Naive thymus-derived CD4-positive, alpha-beta T cell (primary cell): ENCODE measurements around the gene PPIAL4G. TPM values are rescaled to one million over a fixed set of nuclear protein-coding genes. Genes with fewer than 3 reads are reported as not detected.
"Not testable (repeated sequence)": the region's sequence is repeated elsewhere in the genome, so short reads cannot be mapped to it uniquely, and the experiment has no call there.

Source experiments
- ATAC-seq: fragments of 150-1000 bp; cut with Tn5 transposase; 2 replicates; pipeline ENCODE4 v1.10.0; 2021; ENCODE audit warnings: mild to moderate bottlenecking, moderate library complexity
- CTCF ChIA-PET: fragments of 350-600 bp; sonication (Branson Sonifier 250); formaldehyde crosslinking; loops from one replicate; lab custom pipeline; 2021; ENCODE audit warnings: antibody characterized with exemption; lab: Charles Lee
- POLR2A ChIA-PET: fragments of 350-600 bp; sonication (Branson Sonifier 250); formaldehyde crosslinking; loops from one replicate; lab custom pipeline; 2021; ENCODE audit warnings: antibody characterized with exemption, inconsistent platforms; lab: Charles Lee
- DNase-seq, 9 donors: peaks; one replicate each; pipeline versions ENCODE4 v3.0.0 to v3.0.0-alpha.2; 2020 to 2022; ENCODE audit warnings: mixed read lengths in 1 of 9
- H3K27ac ChIP-seq: one replicate; pipeline ENCODE4 v1.7.0; 2013; ENCODE audit warnings: mild to moderate bottlenecking, low read depth, low read length, moderate library complexity
- H3K27me3 ChIP-seq, 2 donors: one replicate each; pipeline ENCODE4 v1.7.0; 2013; ENCODE audit warnings: low read length in 2 of 2, mild to moderate bottlenecking in 2 of 2, moderate library complexity in 2 of 2; ENCODE audit not compliant: control insufficient read depth in 2 of 2, insufficient read depth in 2 of 2
- H3K36me3 ChIP-seq, 3 experiments: 1 replicate in 2 of 3; 2 replicates in 1 of 3; pipeline ENCODE4 v1.7.0; 2013; ENCODE audit warnings: low read length in 3 of 3, mild to moderate bottlenecking in 3 of 3, moderate library complexity in 1 of 3; ENCODE audit not compliant: insufficient read depth in 3 of 3, control insufficient read depth in 2 of 3
- H3K4me1 ChIP-seq, 2 donors: one replicate each; pipeline ENCODE4 v1.7.0; 2013; ENCODE audit warnings: low read length in 2 of 2, mild to moderate bottlenecking in 2 of 2, moderate library complexity in 1 of 2; ENCODE audit not compliant: control insufficient read depth in 2 of 2, insufficient read depth in 2 of 2
- H3K4me3 ChIP-seq: 2 replicates; pipeline ENCODE4 v1.7.0; 2013; ENCODE audit warnings: mild to moderate bottlenecking, low read length
- H3K9me3 ChIP-seq, 3 experiments: 1 replicate in 2 of 3; 2 replicates in 1 of 3; pipeline ENCODE4 v1.7.0; 2013; ENCODE audit warnings: low read length in 3 of 3; ENCODE audit not compliant: control insufficient read depth in 2 of 3
- H3K27ac Mint-ChIP-seq, 9 donors: one replicate each; pipeline ENCODE4 v1.8.0; 2020 to 2022; ENCODE audit warnings: mixed read lengths in 9 of 9, mild to moderate bottlenecking in 8 of 9, moderate library complexity in 5 of 9, inconsistent platforms in 2 of 9
- H3K27me3 Mint-ChIP-seq, 5 donors: one replicate each; pipeline ENCODE4 v1.8.0; 2021 to 2022; ENCODE audit warnings: mixed read lengths in 5 of 5, mild to moderate bottlenecking in 1 of 5
- H3K36me3 Mint-ChIP-seq, 5 donors: one replicate each; pipeline ENCODE4 v1.8.0; 2020 to 2022; ENCODE audit warnings: mixed read lengths in 5 of 5, mild to moderate bottlenecking in 3 of 5, inconsistent platforms in 1 of 5
- H3K4me1 Mint-ChIP-seq, 7 donors: one replicate each; pipeline ENCODE4 v1.8.0; 2020 to 2022; ENCODE audit warnings: mixed read lengths in 7 of 7, mild to moderate bottlenecking in 3 of 7, inconsistent platforms in 1 of 7
- H3K4me3 Mint-ChIP-seq, 10 donors: one replicate each; pipeline ENCODE4 v1.8.0; 2020 to 2022; ENCODE audit warnings: mild to moderate bottlenecking in 10 of 10, mixed read lengths in 10 of 10, moderate library complexity in 6 of 10, inconsistent platforms in 2 of 10
- H3K9me3 Mint-ChIP-seq, 11 donors: one replicate each; pipeline ENCODE4 v1.8.0; 2020 to 2022; ENCODE audit warnings: mixed read lengths in 11 of 11, mild to moderate bottlenecking in 4 of 11, inconsistent platforms in 1 of 11, moderate library complexity in 1 of 11
- intact Hi-C, 2 donors: fragments of 100-400 bp; cut with micrococcal nuclease; formaldehyde crosslinking; loops; one replicate each; pipeline ENCODE4 v1.15.1; 2023
- polyA plus RNA-seq, 2 donors: library from polyadenylated mRNA; unstranded; fragments of 300-500 nt; fragmentation: Illumina TruSeq; gene quantifications; one replicate each; pipeline ENCODE4 v1.2.3, GENCODE V29; 2021
- total RNA-seq, 6 experiments: library from RNA in 5 of 6; stranded (reverse) in 5 of 6; gene quantifications; 1 replicate in 5 of 6; 2 replicates in 1 of 6; pipeline ENCODE4 v1.2.3 and lab custom pipeline; 2021 to 2026

PPIAL4G gene
- total and polyA plus RNA-seq, 7 experiments from 2014 or later: 0.05 to 5.8 (median 0.37) TPM

DNA sequence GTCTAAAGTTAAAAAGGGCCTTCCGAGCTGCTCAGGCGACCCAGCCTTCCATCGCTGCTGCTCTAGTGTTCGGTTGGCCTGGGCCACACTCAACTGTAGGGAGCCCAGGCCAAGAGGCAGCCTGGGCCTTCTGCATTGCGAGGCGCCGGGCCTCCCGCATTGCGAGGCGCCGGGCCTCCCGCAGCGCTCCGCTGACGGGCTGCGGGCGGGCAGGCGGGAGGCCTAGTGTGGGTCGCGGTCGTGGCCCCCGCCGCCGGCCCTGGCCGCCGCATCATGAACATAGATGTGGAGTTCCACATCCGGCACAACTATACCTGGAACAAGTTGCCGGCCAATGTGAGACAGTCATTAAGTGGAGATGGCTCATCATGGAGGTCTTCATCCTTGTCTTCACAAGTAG is 48.3 kb downstream of the PPIAL4G start:
- POLR2A ChIA-PET: no interaction called here

DNA sequence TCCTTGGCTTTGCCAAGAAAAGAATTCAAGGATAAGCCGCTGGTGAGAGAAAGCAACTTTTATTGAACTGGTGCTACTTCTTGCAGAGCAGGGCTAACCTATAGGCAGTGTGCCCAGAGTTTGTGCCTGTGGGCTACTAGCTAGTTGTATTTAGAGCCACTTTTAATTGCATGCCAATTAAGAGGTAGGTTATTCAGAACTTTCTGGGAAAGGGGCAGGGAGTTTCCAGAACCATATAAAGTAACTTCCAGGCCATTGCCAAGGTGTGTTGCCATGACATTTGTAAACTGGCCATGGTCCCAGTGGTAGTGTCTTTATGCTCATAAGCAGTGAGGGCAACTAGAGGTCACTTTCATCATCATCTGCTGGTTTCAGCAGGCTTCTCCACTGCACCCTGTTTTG is 50.2 kb downstream of the PPIAL4G start:
- intact Hi-C loops, POLR2A ChIA-PET, H3K9me3 Mint-ChIP-seq, H3K4me1 ChIP-seq, ATAC-seq, CTCF ChIA-PET, H3K4me3 Mint-ChIP-seq, H3K27me3 Mint-ChIP-seq, DNase-seq, H3K9me3 ChIP-seq, H3K27me3 ChIP-seq, H3K4me3 ChIP-seq, H3K27ac ChIP-seq: not testable (repeated sequence)
- Mint-ChIP-seq H3K36me3 (peaks cover 14 to 73% (median 50%) of the 10 kb centered on the region in 5 donors), H3K4me1 (peaks cover 13 to 82% (median 78%) of the 10 kb centered on the region in 7 donors), H3K27ac (peak overlapping the region in 7 of 9 donors; percentile 37 to 89 (median 81))
- H3K36me3 ChIP-seq: peaks cover 3 to 35% (median 15%) of the 10 kb centered on the region in 3 experiments

More for the DNA sequence above, 48.3 kb downstream of the PPIAL4G start:
- Mint-ChIP-seq H3K4me1 (peaks cover 22 to 82% (median 79%) of the 10 kb centered on the region in 7 donors), H3K4me3 (no peak overlapping the region), H3K27ac (peak overlapping the region in 7 of 9 donors; percentile 1 to 76 (median 46)), H3K27me3 (no peaks in the 10 kb centered on the region), H3K36me3 (peaks cover 3 to 70% (median 45%) of the 10 kb centered on the region in 5 donors), H3K9me3 (peaks cover 0 to 4% (median 0%) of the 10 kb centered on the region in 11 donors)
- intact Hi-C loops: no loop called here
- H3K4me3 ChIP-seq: no peak overlapping the region
- no peak overlapping the region for H3K27ac ChIP-seq
- H3K4me1 ChIP-seq: peaks cover 0 to 5% of the 10 kb centered on the region in 2 donors
- DNase-seq (no peak), ATAC-seq (no peak)
- H3K9me3 ChIP-seq: no peaks in the 10 kb centered on the region
- H3K36me3 ChIP-seq: peaks cover 3 to 27% (median 15%) of the 10 kb centered on the region in 3 experiments
- no peaks in the 10 kb centered on the region for H3K27me3 ChIP-seq
- CTCF ChIA-PET: no interaction called here

Other genes starting within 250 kb of the PPIAL4G start
- gene NBPF14, start 112.7 kb upstream of the PPIAL4G start, total RNA-seq: 10 to 100 TPM; 27.0 to 72.9 (median 31.7) TPM
- 10 to 100 TPM in 1 of 2 donors, 1 to 10 TPM in 1; 9.7 to 14.6 TPM for gene NBPF14, start 112.7 kb upstream of the PPIAL4G start, polyA plus RNA-seq